RWPE2 (cell line): ENCODE results near the gene ANKRD39.

Source experiments
- ATAC-seq: fragments of 200-7000 bp; cut with Tn5 transposase; 3 replicates; pipeline ENCODE4 v1.9.1; 2021; ENCODE audit warnings: low read depth
- DNase-seq: peaks from one replicate; pipeline ENCODE4 v3.0.0-alpha.2; 2020; ENCODE audit warnings: low spot score
- H3K27ac ChIP-seq: fragments of 450-650 bp; 2 replicates; pipeline ENCODE4 v1.5.1; 2017; ENCODE audit warnings: mild to moderate bottlenecking; ENCODE audit not compliant: poor library complexity, severe bottlenecking
- H3K27me3 ChIP-seq: fragments of 250-450 bp; sonication (Bioruptor Pico); 2 replicates; pipeline ENCODE4 v1.5.1; 2021; ENCODE audit warnings: mild to moderate bottlenecking, moderate library complexity; ENCODE audit not compliant: insufficient read depth, poor library complexity, severe bottlenecking
- H3K36me3 ChIP-seq: fragments of 250-450 bp; sonication (Bioruptor Pico); 2 replicates; pipeline ENCODE4 v1.5.1; 2020; ENCODE audit warnings: low read depth, mild to moderate bottlenecking, moderate library complexity
- H3K4me1 ChIP-seq: fragments of 250-450 bp; sonication (Bioruptor Pico); 2 replicates; pipeline ENCODE4 v1.5.1; 2021; ENCODE audit warnings: mild to moderate bottlenecking, moderate library complexity; ENCODE audit not compliant: insufficient read depth, poor library complexity, severe bottlenecking
- H3K4me3 ChIP-seq: fragments of 250-450 bp; sonication (Bioruptor Pico); 2 replicates; pipeline ENCODE4 v1.5.1; 2021; ENCODE audit warnings: mild to moderate bottlenecking, moderate library complexity; ENCODE audit not compliant: severe bottlenecking
- H3K9me3 ChIP-seq: fragments of 250-450 bp; sonication (Bioruptor Pico); 2 replicates; pipeline ENCODE4 v1.5.1; 2021; ENCODE audit warnings: mild to moderate bottlenecking, moderate library complexity; ENCODE audit not compliant: severe bottlenecking
- CTCF ChIP-seq: fragments of 450-650 bp; IDR thresholded peaks from one replicate; pipeline ENCODE4 v1.5.1; 2017; ENCODE audit warnings: mild to moderate bottlenecking, moderate library complexity; ENCODE audit not compliant: poor library complexity, severe bottlenecking

Gene ANKRD39

DNA sequence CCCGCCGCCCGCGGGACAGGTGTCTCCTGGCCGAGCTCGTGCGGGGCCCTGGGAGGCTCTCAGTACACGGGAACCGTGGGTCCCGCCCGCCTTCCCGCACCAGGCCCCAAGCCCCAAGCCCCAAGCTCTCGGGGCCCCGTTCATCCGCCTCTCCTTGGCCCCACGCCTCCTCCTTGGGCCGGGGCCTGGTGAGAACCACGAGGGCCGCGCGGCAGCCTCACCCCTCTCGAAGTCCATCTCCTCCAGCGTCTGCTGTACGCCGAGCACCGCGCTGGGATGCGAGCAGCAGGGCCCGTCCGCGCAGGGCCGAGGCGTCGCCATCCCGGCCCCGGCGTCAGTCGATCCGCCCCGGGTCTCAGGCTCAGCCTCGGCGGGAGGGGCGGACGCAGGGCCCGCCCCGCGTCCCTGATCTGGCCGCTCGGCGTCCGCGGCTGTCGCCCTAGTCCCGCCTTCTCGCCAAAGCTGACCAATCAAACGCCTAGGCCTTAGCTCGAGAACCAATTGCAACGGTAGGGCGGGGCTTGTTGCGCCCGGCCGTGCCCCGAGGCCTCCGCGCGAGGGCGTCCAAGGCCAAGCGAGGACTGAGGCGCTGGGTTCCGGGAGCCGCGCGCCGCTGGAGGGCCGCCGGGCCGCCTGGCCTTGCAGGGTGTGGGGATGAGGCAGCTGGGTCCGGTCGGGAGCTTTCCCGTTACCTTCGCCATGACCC, at the start of gene ANKRD39:
ANKRD39 (minus strand) TSS at position 350 of the 706 bp plus-strand sequence; CDS start at position 321, 29 bp downstream.
- peak; percentile 90 for ATAC-seq

DNA sequence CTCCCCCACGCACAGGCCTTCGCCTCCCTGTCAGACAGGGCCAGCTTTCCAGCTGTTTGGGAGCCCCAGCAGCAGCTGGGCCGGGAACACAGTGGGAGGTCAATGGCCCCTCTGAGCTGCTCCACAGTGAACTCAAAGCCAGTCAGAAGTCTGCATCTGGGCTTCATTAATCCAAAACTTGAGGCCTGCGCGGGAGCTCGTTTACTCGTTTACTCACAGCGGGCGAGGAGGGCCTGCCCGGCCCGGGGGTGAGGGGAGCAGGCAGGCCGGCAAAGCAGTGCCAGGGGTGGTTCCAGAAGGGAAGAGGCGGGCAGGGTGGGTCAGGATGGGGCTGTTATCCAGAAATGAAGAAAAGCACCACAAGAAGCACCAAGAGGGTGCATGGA, 48.9 kb upstream of the ANKRD39 start:
- DNase-seq (no peak), ATAC-seq (no peak)
- Histone ChIP-seq H3K36me3 (no peaks in the 10 kb centered on the region), H3K27ac (no peak overlapping the region), H3K27me3 (no peaks in the 10 kb centered on the region), H3K9me3 (no peaks in the 10 kb centered on the region), H3K4me1 (no peaks in the 10 kb centered on the region), H3K4me3 (no peak overlapping the region)
- TF ChIP-seq CTCF = no peak

More for the DNA sequence above, at the start of gene ANKRD39:
- peak within 1 kb of the TSS; percentile 51 for H3K4me3 ChIP-seq
- DNase-seq = peak; percentile 92
- H3K27me3 ChIP-seq = no peaks in the 10 kb centered on the region
- peak; percentile 96 for TF ChIP-seq CTCF
- H3K4me1 ChIP-seq = no peaks in the 10 kb centered on the region
- H3K9me3 ChIP-seq = no peaks in the 10 kb centered on the region
- H3K36me3 ChIP-seq = peaks cover 36% of the 10 kb centered on the region
- H3K27ac ChIP-seq = peak within 1 kb of the TSS; percentile 23

DNA sequence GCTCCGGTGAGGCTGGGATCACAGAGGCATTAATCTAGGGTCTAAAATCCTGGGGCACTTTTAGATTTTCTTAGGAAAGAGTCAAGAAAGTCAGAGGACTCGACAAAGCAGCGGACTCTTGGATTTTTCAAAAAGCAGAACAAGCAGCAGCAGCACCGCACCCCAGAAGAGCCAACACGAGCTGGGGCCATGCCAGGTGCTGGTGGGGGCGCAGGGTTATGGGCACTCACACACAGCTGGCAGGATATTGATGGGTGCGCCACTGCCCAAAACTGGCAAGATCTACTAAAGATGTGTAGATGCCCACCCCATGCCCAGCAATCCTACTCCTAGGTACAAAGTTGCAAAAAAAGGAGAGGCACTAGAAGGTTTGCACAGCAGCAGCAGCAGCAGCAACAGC, 46.0 kb upstream of the ANKRD39 start:
- DNase-seq (no peak), ATAC-seq (no peak)
- no peaks in the 10 kb centered on the region for H3K36me3 ChIP-seq
- no peaks in the 10 kb centered on the region for H3K27me3 ChIP-seq
- TF ChIP-seq CTCF = no peak
- H3K4me1 ChIP-seq = no peaks in the 10 kb centered on the region
- no peaks in the 10 kb centered on the region for H3K9me3 ChIP-seq
- H3K27ac ChIP-seq = no peak overlapping the region
- H3K4me3 ChIP-seq = no peak overlapping the region

- H3K4me3 ChIP-seq = no peak overlapping the region
- DNase-seq = no peak
Measured at GRCh38 chr2:96903318-96903717, 45.5 kb upstream of the ANKRD39 start.

More at GRCh38 chr2:96903318-96903717, 45.5 kb upstream of the ANKRD39 start:
- no peak for TF ChIP-seq CTCF
- ATAC-seq = no peak
- Histone ChIP-seq H3K36me3 (no peaks in the 10 kb centered on the region), H3K27me3 (no peaks in the 10 kb centered on the region), H3K4me1 (no peaks in the 10 kb centered on the region), H3K9me3 (no peaks in the 10 kb centered on the region), H3K27ac (no peak overlapping the region)
